Liver (tissue), 3 donors: ENCODE data around the gene NOP16.

Experiments
- ATF3 ChIP-seq: IDR thresholded peaks from 2 replicates; pipeline ENCODE4 v1.6.1; 2016; ENCODE audit warnings: antibody characterized with exemption
- CTCF ChIP-seq: fragments of 150-350 bp; IDR thresholded peaks from 2 replicates; pipeline ENCODE4 v1.5.1; 2017; ENCODE audit warnings: improper control_type of control experiment, low read depth, low read length; ENCODE audit not compliant: missing input control
- GABPA ChIP-seq, 2 donors: IDR thresholded peaks in 1 of 2; conservative IDR thresholded peaks in 1 of 2; 2 replicates each; pipeline ENCODE4 v1.6.1; 2016; ENCODE audit warnings: antibody characterized with exemption in 2 of 2, mild to moderate bottlenecking in 1 of 2, moderate library complexity in 1 of 2
- JUND ChIP-seq, 2 donors: IDR thresholded peaks; 2 replicates each; pipeline ENCODE4 v1.6.1; 2016; ENCODE audit warnings: antibody characterized with exemption in 2 of 2
- MAX ChIP-seq: IDR thresholded peaks from 2 replicates; pipeline ENCODE4 v1.6.1; 2016; ENCODE audit warnings: antibody characterized with exemption
- RAD21 ChIP-seq, 2 donors: IDR thresholded peaks; 2 replicates each; pipeline ENCODE4 v1.6.1; 2016; ENCODE audit warnings: antibody characterized with exemption in 2 of 2, mild to moderate bottlenecking in 2 of 2
- REST ChIP-seq: IDR thresholded peaks from 2 replicates; pipeline ENCODE4 v1.6.1; 2016; ENCODE audit warnings: antibody characterized with exemption, mild to moderate bottlenecking
- RXRA ChIP-seq, 2 donors: IDR thresholded peaks; 2 replicates each; pipeline ENCODE4 v1.6.1; 2017 to 2018; ENCODE audit warnings: antibody characterized with exemption in 2 of 2, mild to moderate bottlenecking in 1 of 2
- SP1 ChIP-seq: IDR thresholded peaks from 2 replicates; pipeline ENCODE4 v1.6.1; 2018; ENCODE audit warnings: antibody characterized with exemption, mild to moderate bottlenecking
- TAF1 ChIP-seq: conservative IDR thresholded peaks from 2 replicates; pipeline ENCODE4 v1.6.1; 2016; ENCODE audit warnings: antibody characterized with exemption, mild to moderate bottlenecking
- YY1 ChIP-seq: IDR thresholded peaks from 2 replicates; pipeline ENCODE4 v1.6.1; 2016; ENCODE audit warnings: antibody characterized with exemption, mild to moderate bottlenecking
- donor health status: healthy.
- donor health status: healthy.

GRCh38 chr5:176369934-176370711 is 18.3 kb downstream of the NOP16 start:
- no peak for TF ChIP-seq REST
- TF ChIP-seq RXRA (IDR thresholded peaks at IDR 0.05): no peak
- TF ChIP-seq CTCF: no peak
- TF ChIP-seq YY1: no peak
- TF ChIP-seq MAX: no peak
- TF ChIP-seq SP1: no peak
- TF ChIP-seq RAD21 (IDR thresholded peaks at IDR 0.05): no peak
- no peak for TF ChIP-seq JUND (IDR thresholded peaks at IDR 0.05)
- no peak for TF ChIP-seq ATF3
- TF ChIP-seq TAF1: no peak
- TF ChIP-seq GABPA (IDR thresholded peaks at IDR 0.05 in 1 of 2, conservative IDR thresholded peaks at IDR 0.05 in 1 of 2): no peak
